K562 (cell line): ENCODE data around the gene MYADM. TPM values are rescaled to one million over a fixed set of nuclear protein-coding genes. Genes with fewer than 3 reads are reported as not detected.

ENCODE experiments used
- ATAC-seq: fragments of 200-7000 bp; cut with Tn5 transposase; 3 replicates; pipeline ENCODE4 v1.9.1; 2020; ENCODE audit warnings: moderate library complexity
- BruUV-seq: library from RNA; stranded (reverse); fragments of 400-500 nt; replicated peaks from 2 replicates; lab custom pipeline; 2021; lab: Mats Ljungman, UMichigan
- CTCF ChIA-PET: fragments of 300-600 bp; formaldehyde crosslinking; extraction: SDS; loops from one replicate; lab custom pipeline; 2021; ENCODE audit warnings: low intra/inter-chr PET ratio; lab: Yijun Ruan, JAX
- POLR2A ChIA-PET: fragments of 300-600, 350-650 bp; sonication (Branson Sonifier 250); formaldehyde crosslinking; extraction: SDS; loops from one replicate; lab custom pipeline; 2021; ENCODE audit warnings: antibody characterized with exemption, inconsistent platforms; lab: Yijun Ruan, JAX
- DNase-seq, 4 experiments: peaks; one replicate each; pipeline versions ENCODE4 v3.0.0 to v3.0.0-alpha.2; 2011 to 2018; ENCODE audit warnings: low spot score in 3 of 4, mixed read lengths in 3 of 4; ENCODE audit errors: extremely low read depth in 1 of 4
- FAIRE-seq: peaks from 2 replicates; lab custom pipeline; 2011; peaks lifted over from hg19 to GRCh38; lab: Jason Lieb, UNC
- H2AFZ ChIP-seq: 2 replicates; pipeline ENCODE4 v1.6.0; 2011; ENCODE audit warnings: low read depth, low read length, control low read depth, inconsistent platforms
- H3K27ac ChIP-seq: fragments of 200-600 bp; 3 replicates; pipeline ENCODE4 v1.8.0; 2011; ENCODE audit warnings: low read depth, mild to moderate bottlenecking, control low read depth, inconsistent platforms, low read length, moderate library complexity, mixed read lengths; ENCODE audit errors: extremely low read depth
- H3K27me3 ChIP-seq, 2 experiments: fragments of 300-600 bp in 1 of 2; 2 replicates in 1 of 2; 3 replicates in 1 of 2; pipeline versions ENCODE4 v1.6.0 to v1.8.0; 2011; ENCODE audit warnings: inconsistent platforms in 2 of 2, low read length in 2 of 2, mild to moderate bottlenecking in 1 of 2, mixed read lengths in 1 of 2, moderate library complexity in 1 of 2; ENCODE audit not compliant: control insufficient read depth in 2 of 2, insufficient read depth in 2 of 2
- H3K36me3 ChIP-seq: fragments of 300-600 bp; 3 replicates; pipeline ENCODE4 v1.8.0; 2011; ENCODE audit warnings: mild to moderate bottlenecking, low read length, inconsistent platforms; ENCODE audit not compliant: control insufficient read depth, insufficient read depth
- H3K4me1 ChIP-seq, 2 experiments: fragments of 200-600 bp in 1 of 2; replicated peaks in 1 of 2; 2 replicates in 1 of 2; 3 replicates in 1 of 2; pipeline versions ENCODE4 v1.5.1 to v1.8.0; 2011; ENCODE audit warnings: inconsistent platforms in 2 of 2, low read length in 2 of 2, mild to moderate bottlenecking in 1 of 2, mixed read lengths in 1 of 2, moderate library complexity in 1 of 2; ENCODE audit not compliant: control insufficient read depth in 2 of 2, insufficient read depth in 2 of 2
- H3K4me2 ChIP-seq: 2 replicates; pipeline ENCODE4 v1.6.1; 2011; ENCODE audit warnings: low read length, control low read depth, inconsistent platforms, mixed read lengths; ENCODE audit not compliant: insufficient read depth
- H3K4me3 ChIP-seq: fragments of 200-600 bp; sonication (generic), shearing (Covaris generic); 2 replicates; pipeline ENCODE4 v1.5.1; 2016; ENCODE audit warnings: control low read depth, inconsistent platforms
- H3K79me2 ChIP-seq: fragments of 200-600 bp; 3 replicates; pipeline ENCODE4 v1.8.0; 2011; ENCODE audit warnings: low read length, inconsistent platforms; ENCODE audit not compliant: control insufficient read depth, insufficient read depth
- H3K9ac ChIP-seq, 2 experiments: 2 replicates each; pipeline versions ENCODE4 v1.6.0 to v1.6.1; 2011; ENCODE audit warnings: low read depth in 2 of 2, low read length in 2 of 2, control low read depth in 1 of 2, inconsistent platforms in 1 of 2, mild to moderate bottlenecking in 1 of 2, mixed read lengths in 1 of 2; ENCODE audit not compliant: insufficient read depth in 1 of 2
- H3K9me1 ChIP-seq: one replicate; pipeline ENCODE4 v1.6.0; 2011; ENCODE audit warnings: inconsistent platforms, mild to moderate bottlenecking, low read length, moderate library complexity; ENCODE audit not compliant: control insufficient read depth, insufficient read depth
- H3K9me3 ChIP-seq: replicated peaks from 2 replicates; pipeline ENCODE4 v1.5.1; 2011; ENCODE audit warnings: low read depth, low read length, inconsistent platforms; ENCODE audit not compliant: control insufficient read depth, insufficient read depth
- H4K20me1 ChIP-seq: replicated peaks from 2 replicates; pipeline ENCODE4 v1.6.1; 2011; ENCODE audit warnings: low read length, inconsistent platforms, mixed read lengths; ENCODE audit not compliant: control insufficient read depth, insufficient read depth
- ERF ChIP-seq: fragments of 450-650 bp; formaldehyde crosslinking; IDR thresholded peaks from 2 replicates; pipeline ENCODE4 v1.4.0; 2020; ENCODE audit warnings: mild to moderate bottlenecking, mixed read lengths
- MYNN ChIP-seq, 2 experiments: sonication (generic); formaldehyde crosslinking in 1 of 2; IDR thresholded peaks; 2 replicates each; pipeline versions ENCODE4 v1.5.0 to v1.6.1; 2016 to 2020; ENCODE audit warnings: antibody characterized with exemption in 1 of 2, missing genetic modification reagents in 1 of 2
- NFE2L1 ChIP-seq: fragments of 450-650 bp; IDR thresholded peaks from 2 replicates; pipeline ENCODE4 v1.6.1; 2016; ENCODE audit warnings: missing genetic modification characterization, low read depth, mild to moderate bottlenecking, missing compliant biosample characterization, moderate library complexity, borderline replicate concordance
- POLR2A ChIP-seq: fragments of 450-650 bp; conservative IDR thresholded peaks from 2 replicates; pipeline ENCODE4 v1.6.1; 2016
- POLR2AphosphoS5 ChIP-seq: IDR thresholded peaks from 2 replicates; pipeline ENCODE4 v1.6.1; 2011; ENCODE audit warnings: mild to moderate bottlenecking, low read depth, low read length, moderate library complexity; ENCODE audit not compliant: control insufficient read depth, insufficient read depth
- POLR2B ChIP-seq: fragments of 450-650 bp; IDR thresholded peaks from 2 replicates; pipeline ENCODE4 v1.6.1; 2018; ENCODE audit warnings: low read depth; ENCODE audit not compliant: partially characterized antibody
- RFX7 ChIP-seq: fragments of 250-450 bp; sonication (Bioruptor Pico); IDR thresholded peaks from 2 replicates; pipeline ENCODE4 v1.5.1; 2021; ENCODE audit warnings: mild to moderate bottlenecking
- RHOXF2B ChIP-seq: fragments of 250-450 bp; sonication (Bioruptor Pico); conservative IDR thresholded peaks from 2 replicates; pipeline ENCODE4 v1.5.1; 2021
- SPI1 ChIP-seq: IDR thresholded peaks from 2 replicates; pipeline ENCODE4 v1.6.1; 2011; ENCODE audit warnings: low read depth, low read length, control low read depth, borderline replicate concordance
- SUPT5H ChIP-seq: fragments of 450-650 bp; IDR thresholded peaks from 2 replicates; pipeline ENCODE4 v1.6.1; 2016
- TEAD2 ChIP-seq: fragments of 450-650 bp; IDR thresholded peaks from 2 replicates; pipeline ENCODE4 v1.6.1; 2016; ENCODE audit warnings: missing genetic modification characterization, control low read depth, missing compliant biosample characterization
- ZNF232 ChIP-seq: sonication (generic); formaldehyde crosslinking; IDR thresholded peaks from 2 replicates; pipeline ENCODE4 v1.8.0; 2022; ENCODE audit warnings: mild to moderate bottlenecking, missing genetic modification reagents
- ZNF696 ChIP-seq: fragments of 250-450 bp; sonication (Bioruptor Pico); conservative IDR thresholded peaks from 2 replicates; pipeline ENCODE4 v1.4.0; 2020; ENCODE audit warnings: mild to moderate bottlenecking, moderate library complexity
- WGBS: fragments of 100-300 bp; shearing (Covaris generic); methylation state at CpG from one replicate; pipeline ENCODE4 v1.1.6; 2016; ENCODE audit warnings: low coverage, mixed read lengths; ENCODE audit not compliant: insufficient coverage; ENCODE audit errors: missing lambda C conversion rate; 5-methylcytosine and 5-hydroxymethylcytosine counted together
- in situ Hi-C: fragments of 300-500 bp; cut with MboI; formaldehyde crosslinking; loops from 4 replicates; pipeline ENCODE4 v1.15.0; 2018; ENCODE audit warnings: inconsistent platforms, mixed read lengths
- intact Hi-C: fragments of 100-400 bp; cut with micrococcal nuclease; formaldehyde crosslinking; loops from 2 replicates; pipeline ENCODE4 v1.14.2; 2022
- polyA plus RNA-seq, 8 experiments: library from polyadenylated mRNA; depleted of rRNA in 4 of 8; stranded (reverse) in 5 of 8; unstranded in 3 of 8; fragments of >200 nt; fragmentation: Nextera tagmentation in 2 of 8; fragmentation: Illumina TruSeq in 1 of 8; extraction: Ambion mirVana in 2 of 8; extraction: Trizol in 1 of 8; gene quantifications; 2 replicates each; pipeline versions ENCODE4 v1.2.1 to v1.2.3, GENCODE V29; 2011 to 2014; ENCODE audit warnings: inconsistent platforms in 1 of 8, missing spikeins in 1 of 8
- total RNA-seq, 7 experiments: library from RNA; depleted of rRNA in 6 of 7; stranded (reverse); fragments of >200 nt in 6 of 7; fragmentation: Illumina TruSeq in 2 of 7; extraction: Trizol in 2 of 7; gene quantifications; 2 replicates each; pipeline versions ENCODE4 v1.2.1 to v1.2.3, GENCODE V29; 2011 to 2021; ENCODE audit warnings: low replicate concordance in 1 of 7
- TF ChIP-seq, protein P1 (sequence below): fragments of 250-450 bp; sonication (Bioruptor Pico); IDR thresholded peaks from 2 replicates; pipeline ENCODE4 v1.5.0; 2021; ENCODE audit warnings: mild to moderate bottlenecking, borderline replicate concordance
- TF ChIP-seq, protein P2 (sequence below): sonication (generic); formaldehyde crosslinking; IDR thresholded peaks from 2 replicates; pipeline ENCODE4 v1.8.0; 2023; ENCODE audit warnings: missing genetic modification reagents, mild to moderate bottlenecking, borderline replicate concordance

Gene MYADM
- total and polyA plus RNA-seq, 9 of the 15 experiments (the other 6 are each of a cell fraction or from before 2014, with no cell fraction given) = 4.5 to 70.3 (median 14.4) TPM

DNA sequence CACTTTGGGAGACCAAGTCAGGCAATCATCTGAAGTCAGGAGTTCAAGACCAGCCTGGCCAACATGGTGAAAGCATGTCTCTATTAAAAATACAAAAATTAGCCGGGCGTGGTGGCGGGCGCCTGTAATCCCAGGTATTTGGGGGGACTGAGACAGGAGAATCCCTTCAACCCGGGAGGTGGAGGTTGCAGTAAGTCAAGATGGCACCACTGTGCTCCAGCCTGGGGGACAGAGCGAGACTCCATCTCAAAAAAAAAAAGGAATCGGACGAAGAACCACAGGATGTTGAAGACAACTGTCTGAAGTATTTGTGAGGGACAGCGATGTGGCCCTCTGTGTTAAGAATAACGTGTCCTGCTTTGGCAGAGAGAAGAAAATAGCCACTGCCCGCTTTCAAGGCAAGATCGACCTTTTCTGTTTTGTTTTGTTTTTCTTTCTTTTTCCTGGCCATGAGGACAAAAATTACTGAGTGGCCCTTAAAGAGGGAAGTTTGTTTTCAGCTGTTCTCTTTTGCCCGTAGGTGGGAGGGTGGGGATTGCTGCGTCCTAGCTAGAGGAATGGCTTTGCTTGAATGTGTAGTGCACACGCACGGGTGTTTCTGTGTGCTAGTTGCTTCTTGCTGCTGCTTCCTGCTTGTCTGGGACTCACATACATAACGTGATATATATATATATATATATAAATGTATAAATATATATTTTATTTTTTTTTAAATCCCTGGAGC lies 8.1 kb downstream of the MYADM start:
- no peaks in the 10 kb centered on the region for H3K27me3 ChIP-seq
- no peaks in the 10 kb centered on the region for H3K9me3 ChIP-seq
- no peak overlapping the region for H3K27ac ChIP-seq
- peaks cover 38% of the 10 kb centered on the region; the same call in 2 of the 3 replicates for H3K36me3 ChIP-seq
- WGBS = 87% methylated on average over 14 of the region's 17 CpGs
- TSS peak; percentile 22 for BruUV-seq
- FAIRE-seq (no peak), DNase-seq (no peak), ATAC-seq (no peak)
- peaks cover 28% of the 10 kb centered on the region for H3K79me2 ChIP-seq
- ChIA-PET POLR2A (interaction anchor here (0.8 to 4.3 kb wide), 3 partner anchors 8 to 14 kb away, joined by 3 to 27 read pairs (median 8); partner anchors contain the start of gene MYADM), CTCF (interaction anchor here (0.6 kb wide), 1 partner anchor 37 kb away, joined by 4 read pairs; no protein-coding TSS in a partner anchor)
- no peaks in the 10 kb centered on the region for H3K9me1 ChIP-seq
- H4K20me1 ChIP-seq = 0 out of 2 replicates have a peak, but pooled peaks cover 5% of the 10 kb centered on the region
- intact Hi-C loops (no loop called here), in situ Hi-C loops (no loop called here)
- peak; percentile 16 for TF ChIP-seq POLR2B
- TF ChIP-seq, protein P1, sequence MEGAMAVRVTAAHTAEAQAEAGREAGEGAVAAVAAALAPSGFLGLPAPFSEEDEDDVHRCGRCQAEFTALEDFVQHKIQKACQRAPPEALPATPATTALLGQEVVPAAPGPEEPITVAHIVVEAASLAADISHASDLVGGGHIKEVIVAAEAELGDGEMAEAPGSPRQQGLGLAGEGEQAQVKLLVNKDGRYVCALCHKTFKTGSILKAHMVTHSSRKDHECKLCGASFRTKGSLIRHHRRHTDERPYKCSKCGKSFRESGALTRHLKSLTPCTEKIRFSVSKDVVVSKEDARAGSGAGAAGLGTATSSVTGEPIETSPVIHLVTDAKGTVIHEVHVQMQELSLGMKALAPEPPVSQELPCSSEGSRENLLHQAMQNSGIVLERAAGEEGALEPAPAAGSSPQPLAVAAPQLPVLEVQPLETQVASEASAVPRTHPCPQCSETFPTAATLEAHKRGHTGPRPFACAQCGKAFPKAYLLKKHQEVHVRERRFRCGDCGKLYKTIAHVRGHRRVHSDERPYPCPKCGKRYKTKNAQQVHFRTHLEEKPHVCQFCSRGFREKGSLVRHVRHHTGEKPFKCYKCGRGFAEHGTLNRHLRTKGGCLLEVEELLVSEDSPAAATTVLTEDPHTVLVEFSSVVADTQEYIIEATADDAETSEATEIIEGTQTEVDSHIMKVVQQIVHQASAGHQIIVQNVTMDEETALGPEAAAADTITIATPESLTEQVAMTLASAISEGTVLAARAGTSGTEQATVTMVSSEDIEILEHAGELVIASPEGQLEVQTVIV = no peak
- 0 out of 2 replicates have a peak, but pooled peaks have one; percentile 24 for TF ChIP-seq MYNN (IDR thresholded peaks at IDR 0.05)
- no peak for TF ChIP-seq MYNN (CRISPR knock-in tag; IDR thresholded peaks at IDR 0.05)
- no peak for TF ChIP-seq RFX7 (CRISPR knock-in tag)
- TF ChIP-seq ZNF696 (CRISPR knock-in tag) = no peak
- TF ChIP-seq, protein P2, sequence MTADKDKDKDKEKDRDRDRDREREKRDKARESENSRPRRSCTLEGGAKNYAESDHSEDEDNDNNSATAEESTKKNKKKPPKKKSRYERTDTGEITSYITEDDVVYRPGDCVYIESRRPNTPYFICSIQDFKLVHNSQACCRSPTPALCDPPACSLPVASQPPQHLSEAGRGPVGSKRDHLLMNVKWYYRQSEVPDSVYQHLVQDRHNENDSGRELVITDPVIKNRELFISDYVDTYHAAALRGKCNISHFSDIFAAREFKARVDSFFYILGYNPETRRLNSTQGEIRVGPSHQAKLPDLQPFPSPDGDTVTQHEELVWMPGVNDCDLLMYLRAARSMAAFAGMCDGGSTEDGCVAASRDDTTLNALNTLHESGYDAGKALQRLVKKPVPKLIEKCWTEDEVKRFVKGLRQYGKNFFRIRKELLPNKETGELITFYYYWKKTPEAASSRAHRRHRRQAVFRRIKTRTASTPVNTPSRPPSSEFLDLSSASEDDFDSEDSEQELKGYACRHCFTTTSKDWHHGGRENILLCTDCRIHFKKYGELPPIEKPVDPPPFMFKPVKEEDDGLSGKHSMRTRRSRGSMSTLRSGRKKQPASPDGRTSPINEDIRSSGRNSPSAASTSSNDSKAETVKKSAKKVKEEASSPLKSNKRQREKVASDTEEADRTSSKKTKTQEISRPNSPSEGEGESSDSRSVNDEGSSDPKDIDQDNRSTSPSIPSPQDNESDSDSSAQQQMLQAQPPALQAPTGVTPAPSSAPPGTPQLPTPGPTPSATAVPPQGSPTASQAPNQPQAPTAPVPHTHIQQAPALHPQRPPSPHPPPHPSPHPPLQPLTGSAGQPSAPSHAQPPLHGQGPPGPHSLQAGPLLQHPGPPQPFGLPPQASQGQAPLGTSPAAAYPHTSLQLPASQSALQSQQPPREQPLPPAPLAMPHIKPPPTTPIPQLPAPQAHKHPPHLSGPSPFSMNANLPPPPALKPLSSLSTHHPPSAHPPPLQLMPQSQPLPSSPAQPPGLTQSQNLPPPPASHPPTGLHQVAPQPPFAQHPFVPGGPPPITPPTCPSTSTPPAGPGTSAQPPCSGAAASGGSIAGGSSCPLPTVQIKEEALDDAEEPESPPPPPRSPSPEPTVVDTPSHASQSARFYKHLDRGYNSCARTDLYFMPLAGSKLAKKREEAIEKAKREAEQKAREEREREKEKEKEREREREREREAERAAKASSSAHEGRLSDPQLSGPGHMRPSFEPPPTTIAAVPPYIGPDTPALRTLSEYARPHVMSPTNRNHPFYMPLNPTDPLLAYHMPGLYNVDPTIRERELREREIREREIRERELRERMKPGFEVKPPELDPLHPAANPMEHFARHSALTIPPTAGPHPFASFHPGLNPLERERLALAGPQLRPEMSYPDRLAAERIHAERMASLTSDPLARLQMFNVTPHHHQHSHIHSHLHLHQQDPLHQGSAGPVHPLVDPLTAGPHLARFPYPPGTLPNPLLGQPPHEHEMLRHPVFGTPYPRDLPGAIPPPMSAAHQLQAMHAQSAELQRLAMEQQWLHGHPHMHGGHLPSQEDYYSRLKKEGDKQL (CRISPR knock-in tag) = no peak
- peak; percentile 57; the same call in 1 of the 2 replicates for TF ChIP-seq POLR2AphosphoS5
- no peak for TF ChIP-seq NFE2L1 (tag)
- peak; percentile 36; the same call in 1 of the 2 replicates for TF ChIP-seq SUPT5H
- TF ChIP-seq SPI1 = no peak
- no peak for TF ChIP-seq TEAD2 (tag)
- no peak for TF ChIP-seq ERF (CRISPR knock-in tag)
- peak; percentile 33 for TF ChIP-seq POLR2A
- no peak for TF ChIP-seq RHOXF2B (CRISPR knock-in tag)
- no peak for TF ChIP-seq ZNF232
- H2AFZ ChIP-seq = no peak overlapping the region
- peaks cover 9 to 39% of the 10 kb centered on the region in 2 experiments; a peak in 4 of 5 replicates for H3K4me1 ChIP-seq
- no peak overlapping the region for H3K4me2 ChIP-seq
- no peak overlapping the region for H3K9ac ChIP-seq
- no peak overlapping the region for H3K4me3 ChIP-seq
